ENCODE data around the gene CATSPER1. TPM values are rescaled to one million over a fixed set of nuclear protein-coding genes. Genes with fewer than 3 reads are reported as not detected.

CATSPER1 gene
- total and polyA plus RNA-seq, 5 donors from 2014 or later = not detected

GRCh38 chr11:66062408-66062807 lies 36.1 kb upstream of the CATSPER1 start:
- ATAC-seq (ENCODE audit: low read depth in 2 of 2) (no peak), DNase-seq (no peak)
- peaks cover 2% of the 10 kb centered on the region for H3K4me1 ChIP-seq (ENCODE audit: control insufficient read depth, insufficient read depth, low read length, poor library complexity, severe bottlenecking)
- Mint-ChIP-seq H3K9me3 (peaks cover 0 to 3% (median 0%) of the 10 kb centered on the region in 7 donors), H3K4me1 (peaks cover 5 to 47% (median 28%) of the 10 kb centered on the region in 4 donors), H3K27ac (peak overlapping the region in 1 of 3 donors; percentile 31), H3K36me3 (peaks cover 72% of the 10 kb centered on the region), H3K27me3 (no peaks in the 10 kb centered on the region), H3K4me3 (no peak overlapping the region)
- no peak overlapping the region for H3K27ac ChIP-seq (ENCODE audit: insufficient read depth, low read length, poor library complexity, severe bottlenecking)
- H3K9me3 ChIP-seq (ENCODE audit: control insufficient read depth in 2 of 2, low read length in 2 of 2) = peaks cover 1 to 5% of the 10 kb centered on the region in 2 experiments
- no peak overlapping the region for H3K4me3 ChIP-seq (ENCODE audit: low read depth, low read length)
- H3K36me3 ChIP-seq (ENCODE audit: control insufficient read depth, insufficient read depth, low read length) = peaks cover 95% of the 10 kb centered on the region
- no peaks in the 10 kb centered on the region for H3K27me3 ChIP-seq (ENCODE audit: control insufficient read depth, insufficient read depth, low read length)

- Mint-ChIP-seq H3K27me3 (no peaks in the 10 kb centered on the region), H3K4me1 (peaks cover 5 to 35% (median 18%) of the 10 kb centered on the region in 4 donors), H3K9me3 (peaks cover 0 to 3% (median 1%) of the 10 kb centered on the region in 7 donors), H3K27ac (peak overlapping the region in 1 of 3 donors; percentile 48), H3K4me3 (peak overlapping the region in 1 of 4 donors; percentile 52), H3K36me3 (peaks cover 68% of the 10 kb centered on the region)
- no peak for ATAC-seq (ENCODE audit: low read depth in 2 of 2)
- peaks cover under 1% of the 10 kb centered on the region for H3K4me1 ChIP-seq (ENCODE audit: control insufficient read depth, insufficient read depth, low read length, poor library complexity, severe bottlenecking)
- H3K27me3 ChIP-seq (ENCODE audit: control insufficient read depth, insufficient read depth, low read length) = no peaks in the 10 kb centered on the region
- peaks cover 96% of the 10 kb centered on the region for H3K36me3 ChIP-seq (ENCODE audit: control insufficient read depth, insufficient read depth, low read length)
- H3K27ac ChIP-seq (ENCODE audit: insufficient read depth, low read length, poor library complexity, severe bottlenecking) = no peak overlapping the region
- H3K4me3 ChIP-seq (ENCODE audit: low read depth, low read length) = no peak overlapping the region
- H3K9me3 ChIP-seq (ENCODE audit: control insufficient read depth in 2 of 2, low read length in 2 of 2) = peaks cover 1 to 5% of the 10 kb centered on the region in 2 experiments
- DNase-seq = no peak
Measured at GRCh38 chr11:66061268-66061667, 35.0 kb upstream of the CATSPER1 start.

DNA sequence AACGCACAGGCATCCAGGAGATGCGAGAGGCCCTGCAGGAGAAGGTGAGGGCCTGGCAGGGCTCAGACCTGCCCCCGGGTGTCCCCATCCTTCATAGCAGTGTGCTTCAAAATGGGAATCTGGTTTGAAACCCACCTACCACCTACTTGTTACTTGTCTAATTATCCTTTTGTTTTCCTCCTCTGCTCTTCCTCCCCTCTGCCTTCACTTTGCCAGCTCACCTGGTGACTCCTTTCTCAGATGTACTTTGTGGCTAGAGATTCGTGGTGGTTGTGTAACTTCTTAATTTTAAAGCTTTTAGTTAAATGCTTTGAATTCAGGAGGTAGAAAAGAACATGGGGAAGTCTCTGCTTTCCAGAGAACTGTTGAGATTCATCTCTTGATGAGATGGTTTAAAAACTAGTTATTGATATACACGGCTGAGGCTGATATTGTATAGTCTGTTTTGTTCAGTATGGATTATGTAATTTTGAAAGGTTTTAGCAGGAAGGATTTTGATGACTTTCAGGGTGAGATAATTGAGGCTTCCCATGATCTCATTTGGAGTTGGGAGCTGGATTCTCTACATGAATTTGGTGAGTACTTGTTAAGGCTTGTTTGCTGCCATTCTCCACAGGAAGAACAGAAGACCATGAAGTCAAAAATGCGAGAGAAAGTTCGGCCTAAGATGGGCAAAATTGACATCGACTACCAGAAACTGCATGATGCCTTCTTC lies 33.8 kb upstream of the CATSPER1 start:
- ATAC-seq (ENCODE audit: low read depth in 2 of 2) (no peak), DNase-seq (no peak)
- Histone ChIP-seq H3K27me3 (ENCODE audit: control insufficient read depth, insufficient read depth, low read length) (no peaks in the 10 kb centered on the region), H3K9me3 (ENCODE audit: control insufficient read depth in 2 of 2, low read length in 2 of 2) (peaks cover under 1 to 3% of the 10 kb centered on the region in 2 experiments), H3K36me3 (ENCODE audit: control insufficient read depth, insufficient read depth, low read length) (peaks cover 96% of the 10 kb centered on the region), H3K4me3 (ENCODE audit: low read depth, low read length) (no peak overlapping the region), H3K4me1 (ENCODE audit: control insufficient read depth, insufficient read depth, low read length, poor library complexity, severe bottlenecking) (no peaks in the 10 kb centered on the region), H3K27ac (ENCODE audit: insufficient read depth, low read length, poor library complexity, severe bottlenecking) (no peak overlapping the region)
- Mint-ChIP-seq H3K27me3 (no peaks in the 10 kb centered on the region), H3K4me3 (no peak overlapping the region), H3K27ac (peak overlapping the region in 2 of 3 donors; percentile 17 to 72), H3K36me3 (peaks cover 64% of the 10 kb centered on the region), H3K4me1 (peaks cover 5 to 33% (median 16%) of the 10 kb centered on the region in 4 donors), H3K9me3 (peaks cover 0 to 2% (median 0%) of the 10 kb centered on the region in 7 donors)

DNA sequence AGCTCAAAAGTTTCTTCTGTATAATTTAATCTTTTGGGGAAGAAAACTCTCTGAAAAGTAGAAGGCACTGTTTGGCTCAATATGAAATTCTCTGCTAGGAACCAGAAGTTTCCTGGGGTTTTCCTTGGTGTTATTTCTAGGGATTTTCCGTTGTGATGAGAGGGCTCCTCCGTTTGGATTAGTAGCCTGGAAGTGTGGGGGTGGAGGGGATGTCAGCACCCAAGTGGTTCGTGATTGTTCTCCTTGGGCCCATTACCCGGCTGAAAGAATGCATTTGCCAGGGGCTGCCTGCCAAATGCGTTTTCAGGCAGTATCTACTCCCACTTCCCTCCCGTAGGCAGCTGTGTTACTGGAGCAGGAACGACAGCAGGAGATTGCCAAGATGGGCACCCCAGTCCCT lies 30.2 kb upstream of the CATSPER1 start:
- peaks cover 0 to 1% (median 0%) of the 10 kb centered on the region in 7 donors for H3K9me3 Mint-ChIP-seq
- peaks cover 10 to 40% (median 21%) of the 10 kb centered on the region in 4 donors for H3K4me1 Mint-ChIP-seq
- ATAC-seq (ENCODE audit: low read depth in 2 of 2) (no peak), DNase-seq (no peak)
- Histone ChIP-seq H3K27me3 (ENCODE audit: control insufficient read depth, insufficient read depth, low read length) (no peaks in the 10 kb centered on the region), H3K4me1 (ENCODE audit: control insufficient read depth, insufficient read depth, low read length, poor library complexity, severe bottlenecking) (peaks cover 17% of the 10 kb centered on the region), H3K4me3 (ENCODE audit: low read depth, low read length) (no peak overlapping the region), H3K27ac (ENCODE audit: insufficient read depth, low read length, poor library complexity, severe bottlenecking) (no peak overlapping the region), H3K9me3 (ENCODE audit: control insufficient read depth in 2 of 2, low read length in 2 of 2) (no peaks in the 10 kb centered on the region), H3K36me3 (ENCODE audit: control insufficient read depth, insufficient read depth, low read length) (peaks cover 69% of the 10 kb centered on the region)
- peaks cover 50% of the 10 kb centered on the region for H3K36me3 Mint-ChIP-seq
- H3K4me3 Mint-ChIP-seq = peak overlapping the region in 1 of 4 donors; percentile 32
- peak overlapping the region in 1 of 3 donors; percentile 20 for H3K27ac Mint-ChIP-seq
- H3K27me3 Mint-ChIP-seq = peaks cover 4% of the 10 kb centered on the region

DNA sequence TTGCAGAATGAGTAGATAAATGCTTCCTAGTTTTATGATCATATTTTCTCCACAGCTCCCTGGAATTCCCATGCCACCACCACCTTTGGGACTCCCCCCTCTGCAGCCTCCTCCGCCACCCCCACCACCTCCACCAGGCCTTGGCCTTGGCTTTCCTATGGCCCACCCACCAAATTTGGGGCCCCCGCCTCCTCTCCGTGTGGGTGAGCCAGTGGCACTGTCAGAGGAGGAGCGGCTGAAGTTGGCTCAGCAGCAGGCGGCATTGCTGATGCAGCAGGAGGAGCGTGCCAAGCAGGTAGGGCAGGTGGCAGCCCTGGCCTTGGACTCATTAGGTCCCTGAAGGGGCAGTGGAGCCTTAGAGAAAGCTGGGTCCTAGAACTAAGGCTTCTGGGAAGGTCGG lies 28.7 kb upstream of the CATSPER1 start:
- no peak overlapping the region for H3K27ac ChIP-seq (ENCODE audit: insufficient read depth, low read length, poor library complexity, severe bottlenecking)
- Mint-ChIP-seq H3K36me3 (peaks cover 37% of the 10 kb centered on the region), H3K9me3 (peaks cover 0 to 1% (median 0%) of the 10 kb centered on the region in 7 donors), H3K27me3 (peaks cover 8% of the 10 kb centered on the region), H3K4me1 (peaks cover 10 to 41% (median 19%) of the 10 kb centered on the region in 4 donors), H3K27ac (peak overlapping the region in 1 of 3 donors; percentile 54), H3K4me3 (peak overlapping the region in 2 of 4 donors; percentile 47 to 84)
- DNase-seq = no peak
- no peaks in the 10 kb centered on the region for H3K9me3 ChIP-seq (ENCODE audit: control insufficient read depth in 2 of 2, low read length in 2 of 2)
- no peaks in the 10 kb centered on the region for H3K27me3 ChIP-seq (ENCODE audit: control insufficient read depth, insufficient read depth, low read length)
- H3K36me3 ChIP-seq (ENCODE audit: control insufficient read depth, insufficient read depth, low read length) = peaks cover 55% of the 10 kb centered on the region
- no peak for ATAC-seq (ENCODE audit: low read depth in 2 of 2)
- no peak overlapping the region for H3K4me3 ChIP-seq (ENCODE audit: low read depth, low read length)
- H3K4me1 ChIP-seq (ENCODE audit: control insufficient read depth, insufficient read depth, low read length, poor library complexity, severe bottlenecking) = peaks cover 21% of the 10 kb centered on the region

- Mint-ChIP-seq H3K9me3 (peaks cover 0 to 2% (median 0%) of the 10 kb centered on the region in 7 donors), H3K4me3 (peak overlapping the region; percentile 96 to 100 (median 100)), H3K36me3 (peaks cover 25% of the 10 kb centered on the region), H3K27ac (peak overlapping the region; percentile 97 to 99 (median 99)), H3K4me1 (peaks cover 10 to 44% (median 17%) of the 10 kb centered on the region in 4 donors), H3K27me3 (peaks cover 18% of the 10 kb centered on the region)
- Histone ChIP-seq H3K27ac (ENCODE audit: insufficient read depth, low read length, poor library complexity, severe bottlenecking) (peak overlapping the region; percentile 86), H3K36me3 (ENCODE audit: control insufficient read depth, insufficient read depth, low read length) (peaks cover 32% of the 10 kb centered on the region), H3K4me3 (ENCODE audit: low read depth, low read length) (peak overlapping the region; percentile 88), H3K4me1 (ENCODE audit: control insufficient read depth, insufficient read depth, low read length, poor library complexity, severe bottlenecking) (peaks cover 27% of the 10 kb centered on the region), H3K9me3 (ENCODE audit: control insufficient read depth in 2 of 2, low read length in 2 of 2) (no peaks in the 10 kb centered on the region), H3K27me3 (ENCODE audit: control insufficient read depth, insufficient read depth, low read length) (no peaks in the 10 kb centered on the region)
- no peak for DNase-seq
- ATAC-seq (ENCODE audit: low read depth in 2 of 2) = no peak
Measured at GRCh38 chr11:66052664-66052982, 26.3 kb upstream of the CATSPER1 start.

GRCh38 chr11:66051766-66052663 lies 25.7 kb upstream of the CATSPER1 start, which contains the start of gene SF3B2:
SF3B2 (plus strand) TSS chr11:66052364; CDS start chr11:66052385, 21 bp downstream.
- peaks cover 0 to 2% (median 0%) of the 10 kb centered on the region in 7 donors for H3K9me3 Mint-ChIP-seq
- H3K4me3 Mint-ChIP-seq = peak within 1 kb of the TSS; percentile 96 to 100 (median 100)
- Histone ChIP-seq H3K27me3 (ENCODE audit: control insufficient read depth, insufficient read depth, low read length) (no peaks in the 10 kb centered on the region), H3K27ac (ENCODE audit: insufficient read depth, low read length, poor library complexity, severe bottlenecking) (peak within 1 kb of the TSS; percentile 86), H3K4me3 (ENCODE audit: low read depth, low read length) (peak within 1 kb of the TSS; percentile 88), H3K9me3 (ENCODE audit: control insufficient read depth in 2 of 2, low read length in 2 of 2) (no peaks in the 10 kb centered on the region), H3K4me1 (ENCODE audit: control insufficient read depth, insufficient read depth, low read length, poor library complexity, severe bottlenecking) (peaks cover 27% of the 10 kb centered on the region), H3K36me3 (ENCODE audit: control insufficient read depth, insufficient read depth, low read length) (peaks cover 27% of the 10 kb centered on the region)
- peaks cover 18% of the 10 kb centered on the region for H3K27me3 Mint-ChIP-seq
- H3K4me1 Mint-ChIP-seq = peaks cover 10 to 44% (median 17%) of the 10 kb centered on the region in 4 donors
- peak within 1 kb of the TSS; percentile 97 to 99 (median 99) for H3K27ac Mint-ChIP-seq
- DNase-seq = peak; percentile 95 to 99 (median 95)
- H3K36me3 Mint-ChIP-seq = peaks cover 21% of the 10 kb centered on the region
- peak; percentile 97 to 99 for ATAC-seq (ENCODE audit: low read depth in 2 of 2)

Data from CD4-positive, CD25-positive, alpha-beta regulatory T cell (primary cell).